Measurements from ENCODE around the gene CEP162. TPM values are rescaled to one million over a fixed set of nuclear protein-coding genes. Genes with fewer than 3 reads are reported as not detected.
"Not testable (repeated sequence)": the region's sequence is repeated elsewhere in the genome, so short reads cannot be mapped to it uniquely, and the experiment has no call there.

CEP162 gene
- total and polyA plus RNA-seq, 2 of the 8 experiments (the other 6 are each of a cell fraction or from before 2014, with no cell fraction given): 1.3 to 10.6 TPM

DNA sequence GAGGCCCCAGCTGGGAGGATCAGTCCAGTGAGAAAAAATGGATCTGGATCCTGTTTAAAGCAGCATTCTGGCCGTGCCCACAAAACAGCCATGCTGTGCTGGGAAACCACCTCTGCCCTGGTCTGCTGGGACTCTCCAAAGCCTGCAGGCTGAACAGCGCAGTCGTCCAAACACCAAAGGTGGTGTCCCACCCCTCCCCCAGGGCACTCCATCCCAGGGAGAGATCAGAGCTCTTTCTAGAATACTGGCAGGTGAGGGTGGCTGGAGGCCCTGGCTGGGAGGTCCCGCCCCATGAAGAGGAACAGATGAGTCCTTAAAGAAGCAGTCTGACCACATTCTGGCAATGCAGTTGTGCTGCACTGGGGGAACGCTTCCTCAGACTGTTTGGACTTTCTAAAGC lies 109.3 kb downstream of the CEP162 start (continued):
- TF ChIP-seq SIN3A (conservative IDR thresholded peaks at IDR 0.05 in 1 of 2, IDR thresholded peaks at IDR 0.05 in 1 of 2; ENCODE audit: low read depth in 1 of 2, low read length in 2 of 2) (no peak), CTBP2 (IDR thresholded peaks at IDR 0.05; ENCODE audit: borderline replicate concordance, insufficient read depth, insufficient read length, low read length) (no peak), CHD2 (IDR thresholded peaks at IDR 0.05; ENCODE audit: low read length) (no peak), GABPA (IDR thresholded peaks at IDR 0.05; ENCODE audit: borderline replicate concordance, insufficient read depth, low read length) (no peak), GTF2F1 (IDR thresholded peaks at IDR 0.05; ENCODE audit: borderline replicate concordance, low read depth, low read length) (no peak), NANOG (IDR thresholded peaks at IDR 0.05; ENCODE audit: insufficient read depth, low read depth, low read length, poor library complexity, severe bottlenecking) (no peak)

DNA sequence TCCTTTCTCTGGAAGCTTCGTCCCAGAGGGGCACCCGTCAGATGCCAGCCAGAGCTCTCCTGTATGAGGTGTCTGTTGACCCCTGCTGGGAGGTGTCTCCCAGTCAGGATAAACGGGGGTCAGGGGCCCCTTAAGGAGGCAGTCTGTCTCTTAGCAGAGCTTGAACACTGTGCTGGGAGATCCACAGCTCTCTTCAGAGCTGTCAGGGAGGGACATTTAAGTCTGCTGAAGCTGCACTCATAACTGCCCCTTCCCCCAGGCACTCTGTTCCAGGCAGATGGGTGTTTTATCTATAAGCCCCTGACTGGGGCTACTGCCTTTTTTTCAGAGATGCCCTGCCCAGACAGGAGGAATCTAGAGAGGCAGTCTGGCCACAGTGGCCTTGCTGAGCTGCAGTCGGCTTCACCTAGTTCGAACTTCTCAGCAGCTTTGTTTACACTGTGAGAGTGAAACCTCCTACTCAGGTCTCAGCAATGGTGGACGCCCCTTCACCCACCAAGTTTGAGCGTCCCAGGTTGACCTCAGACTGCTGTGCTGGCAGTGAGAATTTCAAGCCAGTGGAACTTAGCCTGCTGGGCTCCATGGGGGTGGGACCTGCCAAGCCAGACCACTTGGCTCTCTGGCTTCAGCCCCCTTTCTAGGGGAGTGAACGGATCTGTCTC lies 112.4 kb downstream of the CEP162 start:
- WGBS, 2 experiments (ENCODE audit: extremely low coverage in 1 of 2, insufficient coverage in 1 of 2, insufficient read length in 1 of 2, insufficient replicate concordance in 2 of 2, low coverage in 1 of 2, low lambda C conversion rate in 2 of 2, missing lambda C conversion rate in 1 of 2): 85% methylated on average over 8 of the region's 8 CpGs; no CpG with 5 or more reads in 1 of the 2 experiments
- DNase-seq (ENCODE audit: low read depth in 1 of 2, low spot score in 2 of 2); H3K79me2 ChIP-seq (ENCODE audit: control insufficient read depth in 1 of 2, insufficient read depth in 2 of 2, low read length in 2 of 2); H4K8ac ChIP-seq (ENCODE audit: extremely low read depth, insufficient read depth, low read length); H2AFZ ChIP-seq (ENCODE audit: low read length); H3K23me2 ChIP-seq (ENCODE audit: low read depth, low read length); H3K36me3 ChIP-seq (ENCODE audit: control insufficient read depth in 2 of 4, insufficient read depth in 4 of 4, low read length in 3 of 4); H3K9ac ChIP-seq (replicated peaks in 1 of 4; ENCODE audit: extremely low read depth in 1 of 4, low read depth in 3 of 4, low read length in 3 of 4); H3K79me1 ChIP-seq (ENCODE audit: low read depth, low read length); H3K4me1 ChIP-seq (replicated peaks in 1 of 4; ENCODE audit: control insufficient read depth in 3 of 4, insufficient read depth in 4 of 4, low read length in 3 of 4); H2BK20ac ChIP-seq (ENCODE audit: low read length); H3K23ac ChIP-seq (ENCODE audit: insufficient read length); H2BK120ac ChIP-seq (replicated peaks; ENCODE audit: low read depth, low read length); H2BK15ac ChIP-seq (ENCODE audit: low read length); H3K56ac ChIP-seq (replicated peaks; ENCODE audit: insufficient read length, low read depth, low read length); H3K4me3 ChIP-seq (ENCODE audit: extremely low read depth in 1 of 4, insufficient read depth in 2 of 4, low read depth in 3 of 4, low read length in 4 of 4); H3K9me3 ChIP-seq (ENCODE audit: insufficient read depth in 2 of 2, low read depth in 1 of 2, low read length in 1 of 2); H3K27ac ChIP-seq (ENCODE audit: low read depth, low read length); H2BK12ac ChIP-seq (ENCODE audit: low read depth, low read length); POLR2A ChIA-PET (ENCODE audit: partially characterized antibody); H4K20me1 ChIP-seq (replicated peaks in 1 of 2; ENCODE audit: control insufficient read depth in 1 of 2, insufficient read depth in 2 of 2, low read length in 2 of 2); H4K91ac ChIP-seq (replicated peaks; ENCODE audit: insufficient read length, low read length); FAIRE-seq; CTCF ChIA-PET (ENCODE audit: partially characterized antibody); H2BK5ac ChIP-seq (ENCODE audit: low read depth, low read length); H2AK5ac ChIP-seq (ENCODE audit: low read depth, low read length); H3K4me2 ChIP-seq (ENCODE audit: insufficient read depth in 1 of 2, low read depth in 2 of 2, low read length in 2 of 2); H3K14ac ChIP-seq (ENCODE audit: insufficient read length); H4K5ac ChIP-seq (ENCODE audit: insufficient read length, low read depth, low read length); H3K27me3 ChIP-seq (replicated peaks in 1 of 4; ENCODE audit: control insufficient read depth in 3 of 4, extremely low read depth in 1 of 4, insufficient read depth in 3 of 4, low read length in 3 of 4); H3K18ac ChIP-seq (ENCODE audit: extremely low read depth, low read length); H3K4ac ChIP-seq (replicated peaks; ENCODE audit: insufficient read length, low read depth, low read length): not testable (repeated sequence)

Measured in H1 (cell line).